HEK293 (cell line): ENCODE results near the gene TSGA10IP.

Experiments
- CTCF ChIA-PET: fragments of 350-600 bp; formaldehyde crosslinking; extraction: SDS; loops from one replicate; lab custom pipeline; 2021; ENCODE audit warnings: antibody characterized with exemption; lab: Yijun Ruan, JAX
- POLR2A ChIA-PET: fragments of 300-600 bp; formaldehyde crosslinking; extraction: SDS; loops from one replicate; lab custom pipeline; 2020; ENCODE audit warnings: antibody characterized with exemption, inconsistent platforms; lab: Yijun Ruan, JAX
- H3K27ac ChIP-seq: fragments of 200-500 bp; sonication (Bioruptor generic); 2 replicates; pipeline ENCODE4 v1.5.1; 2014; ENCODE audit warnings: low read depth, low read length, control low read depth, inconsistent platforms; ENCODE audit errors: extremely low read depth
- H3K36me3 ChIP-seq, 2 experiments: fragments of 200-500 bp in 1 of 2; sonication (Bioruptor generic) in 1 of 2; 1 replicate in 1 of 2; 2 replicates in 1 of 2; pipeline ENCODE4 v1.5.1; 2014 to 2017; ENCODE audit warnings: inconsistent platforms in 2 of 2, low read length in 2 of 2; ENCODE audit not compliant: control insufficient read depth in 2 of 2, insufficient read depth in 1 of 2
- H3K4me1 ChIP-seq: fragments of 200-500 bp; sonication (Bioruptor generic); 2 replicates; pipeline ENCODE4 v1.5.1; 2014; ENCODE audit warnings: mild to moderate bottlenecking, low read length, inconsistent platforms; ENCODE audit not compliant: control insufficient read depth, insufficient read depth
- H3K4me3 ChIP-seq: 2 replicates; pipeline ENCODE4 v1.5.1; 2011; ENCODE audit warnings: low read depth, mild to moderate bottlenecking, control low read depth, low read length, moderate library complexity
- H3K9me3 ChIP-seq: fragments of 200-500 bp; sonication (Bioruptor generic); 2 replicates; pipeline ENCODE4 v1.5.1; 2014; ENCODE audit warnings: low read depth, low read length, inconsistent platforms; ENCODE audit not compliant: control insufficient read depth, insufficient read depth
- ATF2 ChIP-seq: fragments of 450-650 bp; formaldehyde crosslinking; IDR thresholded peaks from 2 replicates; pipeline ENCODE4 v1.5.1; 2016; ENCODE audit warnings: missing biosample characterization, missing genetic modification characterization, low read depth
- CTCF ChIP-seq: fragments of 450-650 bp; formaldehyde crosslinking; IDR thresholded peaks from 2 replicates; pipeline ENCODE4 v1.5.1; 2016; ENCODE audit warnings: missing biosample characterization, missing genetic modification characterization
- GLIS1 ChIP-seq: fragments of 450-650 bp; formaldehyde crosslinking; IDR thresholded peaks from 2 replicates; pipeline ENCODE4 v1.5.1; 2016; ENCODE audit warnings: missing biosample characterization, missing genetic modification characterization
- GLIS2 ChIP-seq: fragments of 450-650 bp; formaldehyde crosslinking; IDR thresholded peaks from 2 replicates; pipeline ENCODE4 v1.5.1; 2016; ENCODE audit warnings: missing biosample characterization, missing genetic modification characterization
- MEIS1 ChIP-seq: sonication (generic); formaldehyde crosslinking; IDR thresholded peaks from 2 replicates; pipeline ENCODE4 v1.8.1; 2022; ENCODE audit warnings: missing genetic modification reagents, mild to moderate bottlenecking, borderline replicate concordance
- MZF1 ChIP-seq: fragments of 450-650 bp; formaldehyde crosslinking; IDR thresholded peaks from 2 replicates; pipeline ENCODE4 v1.5.1; 2017; ENCODE audit warnings: missing biosample characterization, missing genetic modification characterization, borderline replicate concordance
- OSR2 ChIP-seq: fragments of 450-650 bp; formaldehyde crosslinking; IDR thresholded peaks from 2 replicates; pipeline ENCODE4 v1.5.1; 2016; ENCODE audit warnings: missing biosample characterization, missing genetic modification characterization
- PATZ1 ChIP-seq: fragments of 450-650 bp; formaldehyde crosslinking; IDR thresholded peaks from 2 replicates; pipeline ENCODE4 v1.5.1; 2016; ENCODE audit warnings: missing biosample characterization, missing genetic modification characterization
- SETDB1 ChIP-seq: IDR thresholded peaks from one replicate; pipeline ENCODE4 v1.6.1; 2017; ENCODE audit warnings: mild to moderate bottlenecking, low read length, moderate library complexity, mixed read lengths; ENCODE audit not compliant: insufficient read length
- TSHZ1 ChIP-seq: fragments of 450-650 bp; formaldehyde crosslinking; IDR thresholded peaks from 2 replicates; pipeline ENCODE4 v1.5.1; 2016; ENCODE audit warnings: missing biosample characterization, missing genetic modification characterization, borderline replicate concordance
- ZFP37 ChIP-seq: fragments of 450-650 bp; formaldehyde crosslinking; IDR thresholded peaks from 2 replicates; pipeline ENCODE4 v1.5.1; 2016; ENCODE audit warnings: missing biosample characterization, missing genetic modification characterization
- ZNF10 ChIP-seq: fragments of 450-650 bp; formaldehyde crosslinking; IDR thresholded peaks from 2 replicates; pipeline ENCODE4 v1.5.1; 2017; ENCODE audit warnings: missing biosample characterization, missing genetic modification characterization
- ZNF133 ChIP-seq: fragments of 450-650 bp; formaldehyde crosslinking; IDR thresholded peaks from 2 replicates; pipeline ENCODE4 v1.5.1; 2016; ENCODE audit warnings: missing biosample characterization, missing genetic modification characterization
- ZNF138 ChIP-seq: fragments of 450-650 bp; formaldehyde crosslinking; IDR thresholded peaks from 2 replicates; pipeline ENCODE4 v1.5.1; 2016; ENCODE audit warnings: missing biosample characterization, missing genetic modification characterization, borderline replicate concordance
- ZNF175 ChIP-seq: fragments of 450-650 bp; formaldehyde crosslinking; IDR thresholded peaks from 2 replicates; pipeline ENCODE4 v1.5.1; 2016; ENCODE audit warnings: missing biosample characterization, missing genetic modification characterization
- ZNF354C ChIP-seq: fragments of 450-650 bp; formaldehyde crosslinking; IDR thresholded peaks from 2 replicates; pipeline ENCODE4 v1.5.1; 2016; ENCODE audit warnings: missing biosample characterization, missing genetic modification characterization, low read depth, borderline replicate concordance
- ZNF366 ChIP-seq: fragments of 450-650 bp; formaldehyde crosslinking; conservative IDR thresholded peaks from 2 replicates; pipeline ENCODE4 v1.5.1; 2016; ENCODE audit warnings: missing biosample characterization, missing genetic modification characterization
- ZNF449 ChIP-seq: fragments of 450-650 bp; formaldehyde crosslinking; IDR thresholded peaks from 2 replicates; pipeline ENCODE4 v1.5.1; 2017; ENCODE audit warnings: missing biosample characterization, mild to moderate bottlenecking, missing genetic modification characterization, moderate library complexity
- ZNF48 ChIP-seq: fragments of 450-650 bp; formaldehyde crosslinking; IDR thresholded peaks from 2 replicates; pipeline ENCODE4 v1.5.1; 2016; ENCODE audit warnings: missing biosample characterization, missing genetic modification characterization
- ZNF510 ChIP-seq: fragments of 450-650 bp; formaldehyde crosslinking; IDR thresholded peaks from 2 replicates; pipeline ENCODE4 v1.5.1; 2018; ENCODE audit warnings: mild to moderate bottlenecking, missing genetic modification characterization, missing biosample characterization; ENCODE audit not compliant: insufficient replicate concordance
- ZNF600 ChIP-seq: fragments of 450-650 bp; formaldehyde crosslinking; IDR thresholded peaks from 2 replicates; pipeline ENCODE4 v1.5.1; 2016; ENCODE audit warnings: missing biosample characterization, missing genetic modification characterization
- ZNF626 ChIP-seq: fragments of 450-650 bp; sonication (Bioruptor Pico); formaldehyde crosslinking; IDR thresholded peaks from 2 replicates; pipeline ENCODE4 v1.5.1; 2018; ENCODE audit warnings: missing biosample characterization, missing genetic modification characterization, inconsistent platforms
- ZNF629 ChIP-seq: fragments of 450-650 bp; formaldehyde crosslinking; IDR thresholded peaks from 2 replicates; pipeline ENCODE4 v1.5.1; 2017; ENCODE audit warnings: missing biosample characterization, missing genetic modification characterization
- ZNF76 ChIP-seq: fragments of 450-650 bp; formaldehyde crosslinking; IDR thresholded peaks from 2 replicates; pipeline ENCODE4; 2016; ENCODE audit warnings: low read depth, missing biosample characterization, missing genetic modification characterization, borderline replicate concordance
- ZNF777 ChIP-seq: fragments of 450-650 bp; formaldehyde crosslinking; IDR thresholded peaks from 2 replicates; pipeline ENCODE4 v1.5.1; 2017; ENCODE audit warnings: missing biosample characterization, missing genetic modification characterization, borderline replicate concordance

The TSGA10IP gene

GRCh38 chr11:65900899-65901180 is 44.4 kb upstream of the TSGA10IP start:
- Histone ChIP-seq H3K4me1 (no peaks in the 10 kb centered on the region), H3K27ac (no peak overlapping the region)
- POLR2A ChIA-PET, result interaction anchor here (0.7 to 4.9 kb wide), 5 partner anchors 11 to 43 kb away, joined by 3 to 74 read pairs (median 5); partner anchors contain the start of genes CCDC85B and FIBP
- CTCF ChIA-PET, result interaction anchor here (0.6 to 3.8 kb wide), 6 partner anchors 11 to 302 kb away, joined by 4 to 40 read pairs (median 6); partner anchors contain the start of genes CCDC85B and FIBP
- TF ChIP-seq ZNF138 (no peak), ZNF366 (tag by site-specific recombination) (no peak), ZNF76 (tag by site-specific recombination) (no peak), ZNF48 (no peak), ZNF449 (tag by site-specific recombination) (no peak), ZNF510 (tag by site-specific recombination) (no peak), ZFP37 (tag by site-specific recombination) (no peak), MEIS1 (CRISPR knock-in tag) (no peak), SETDB1 (no peak), ZNF626 (tag by site-specific recombination) (no peak)
- TF ChIP-seq, all 188 proteins: peak for 0
- Histone ChIP-seq H3K9me3 (no peaks in the 10 kb centered on the region), H3K36me3 (peaks cover 0 to 3% of the 10 kb centered on the region in 2 experiments; a peak in 1 of 3 replicates), H3K4me3 (no peak overlapping the region)

- Histone ChIP-seq H3K4me1 (no peaks in the 10 kb centered on the region), H3K27ac (no peak overlapping the region), H3K9me3 (no peaks in the 10 kb centered on the region), H3K4me3 (no peak overlapping the region), H3K36me3 (no peaks in the 10 kb centered on the region)
- POLR2A ChIA-PET, result interaction anchor here (0.6 to 2.0 kb wide), 4 partner anchors 12 to 35 kb away, joined by 3 to 7 read pairs (median 3); partner anchors contain the start of gene FIBP
- CTCF ChIA-PET, result interaction anchor here (0.6 to 3.8 kb wide), 4 partner anchors 14 to 133 kb away, joined by 3 to 40 read pairs (median 17); partner anchors contain the start of genes CCDC85B and FIBP
- TF ChIP-seq ZNF133 (tag by site-specific recombination) (no peak), OSR2 (tag by site-specific recombination) (no peak), CTCF (tag by site-specific recombination) (no peak), ZNF600 (no peak), MEIS1 (CRISPR knock-in tag) (no peak), ZNF629 (peak; percentile 33; the same call in 1 of the 2 replicates), ZNF175 (no peak), GLIS2 (tag by site-specific recombination) (peak; percentile 53; the same call in 1 of the 2 replicates), ZNF10 (no peak), ZNF777 (tag by site-specific recombination) (no peak), MZF1 (tag by site-specific recombination) (no peak), ZNF354C (tag by site-specific recombination) (no peak), ATF2 (tag by site-specific recombination) (no peak), GLIS1 (peak; percentile 96), TSHZ1 (no peak), PATZ1 (tag by site-specific recombination) (no peak)
Measured at GRCh38 chr11:65903068-65903481, 42.2 kb upstream of the TSGA10IP start.
